SK-N-SH treated with all-trans-retinoic acid at 6 μM for 48 hours (cell line): Measurements from ENCODE around the gene LRRFIP1.

ENCODE experiments used
- ATAC-seq: fragments of 200-7000 bp; cut with Tn5 transposase; 3 replicates; pipeline ENCODE4 v1.9.1; 2020; ENCODE audit warnings: mild to moderate bottlenecking, moderate library complexity
- ARNTL ChIP-seq: fragments of 450-650 bp; formaldehyde crosslinking; IDR thresholded peaks from 2 replicates; pipeline ENCODE4 v1.5.0; 2020; ENCODE audit warnings: low read depth, mild to moderate bottlenecking, moderate library complexity, borderline replicate concordance
- BACH2 ChIP-seq: fragments of 250-450 bp; sonication (Bioruptor Pico); IDR thresholded peaks from 2 replicates; pipeline ENCODE4 v1.9.0; 2021; ENCODE audit warnings: mild to moderate bottlenecking, borderline replicate concordance
- CREB5 ChIP-seq: fragments of 250-450 bp; sonication (Bioruptor Pico); IDR thresholded peaks from 2 replicates; pipeline ENCODE4 v1.5.1; 2020; ENCODE audit warnings: low read depth, mild to moderate bottlenecking, moderate library complexity
- CSDC2 ChIP-seq: fragments of 250-450 bp; sonication (Bioruptor Pico); IDR thresholded peaks from 2 replicates; pipeline ENCODE4 v1.5.0; 2020; ENCODE audit warnings: mild to moderate bottlenecking, moderate library complexity
- ESRRG ChIP-seq: fragments of 250-450 bp; sonication (Bioruptor Pico); IDR thresholded peaks from 2 replicates; pipeline ENCODE4 v1.6.1; 2021; ENCODE audit warnings: mild to moderate bottlenecking
- GLIS3 ChIP-seq: fragments of 250-450 bp; sonication (Bioruptor Pico); IDR thresholded peaks from 2 replicates; pipeline ENCODE4 v1.5.0; 2020; ENCODE audit warnings: mild to moderate bottlenecking, moderate library complexity
- ISL1 ChIP-seq: fragments of 250-450 bp; sonication (Bioruptor Pico); IDR thresholded peaks from 2 replicates; pipeline ENCODE4 v2.1.2; 2022; ENCODE audit warnings: mild to moderate bottlenecking, moderate library complexity
- OSR1 ChIP-seq: fragments of 250-450 bp; sonication (Bioruptor Pico); IDR thresholded peaks from 2 replicates; pipeline ENCODE4 v1.8.0; 2022; ENCODE audit warnings: moderate library complexity, mild to moderate bottlenecking, inconsistent platforms
- POU6F1 ChIP-seq: fragments of 250-450 bp; sonication (Bioruptor Pico); IDR thresholded peaks from 2 replicates; pipeline ENCODE4 v1.8.0; 2021; ENCODE audit warnings: low read depth, mild to moderate bottlenecking, moderate library complexity, borderline replicate concordance
- PPARA ChIP-seq: fragments of 250-450 bp; sonication (Bioruptor Pico); IDR thresholded peaks from 2 replicates; pipeline ENCODE4 v1.5.0; 2020; ENCODE audit warnings: mild to moderate bottlenecking, borderline replicate concordance
- RARB ChIP-seq: fragments of 250-450 bp; sonication (Bioruptor Pico); IDR thresholded peaks from 2 replicates; pipeline ENCODE4 v1.8.0; 2021; ENCODE audit warnings: mild to moderate bottlenecking, moderate library complexity
- SNAI2 ChIP-seq: fragments of 250-450 bp; sonication (Bioruptor Pico); IDR thresholded peaks from 2 replicates; pipeline ENCODE4 v1.5.0; 2020; ENCODE audit warnings: mild to moderate bottlenecking, moderate library complexity
- TCF4 ChIP-seq: fragments of 250-450 bp; sonication (Bioruptor Pico); IDR thresholded peaks from 2 replicates; pipeline ENCODE4 v1.8.0; 2021; ENCODE audit warnings: mild to moderate bottlenecking, moderate library complexity, borderline replicate concordance
- TOX ChIP-seq: fragments of 250-450 bp; sonication (Bioruptor Pico); IDR thresholded peaks from 2 replicates; pipeline ENCODE4 v1.8.0; 2021; ENCODE audit warnings: mild to moderate bottlenecking, moderate library complexity, borderline replicate concordance
- ZFP3 ChIP-seq: fragments of 250-450 bp; sonication (Bioruptor Pico); IDR thresholded peaks from 2 replicates; pipeline ENCODE4 v1.5.0; 2020; ENCODE audit warnings: mild to moderate bottlenecking, moderate library complexity
- ZFP30 ChIP-seq: fragments of 450-650 bp; formaldehyde crosslinking; IDR thresholded peaks from 2 replicates; pipeline ENCODE4 v1.5.0; 2022; ENCODE audit warnings: mild to moderate bottlenecking, moderate library complexity
- ZNF565 ChIP-seq: fragments of 450-650 bp; formaldehyde crosslinking; conservative IDR thresholded peaks from 2 replicates; pipeline ENCODE4 v1.5.0; 2020; ENCODE audit warnings: low read depth, mild to moderate bottlenecking, moderate library complexity
- ZNF70 ChIP-seq: fragments of 450-650 bp; formaldehyde crosslinking; IDR thresholded peaks from 2 replicates; pipeline ENCODE4 v1.5.0; 2020; ENCODE audit warnings: mild to moderate bottlenecking, moderate library complexity
- TF ChIP-seq, protein P1 (sequence below): fragments of 250-450 bp; sonication (Bioruptor Pico); IDR thresholded peaks from 2 replicates; pipeline ENCODE4 v1.5.0; 2020; ENCODE audit warnings: mild to moderate bottlenecking, moderate library complexity
- TF ChIP-seq, protein P2 (sequence below): fragments of 250-450 bp; sonication (Bioruptor Pico); IDR thresholded peaks from 2 replicates; pipeline ENCODE4 v1.5.1; 2021; ENCODE audit warnings: mild to moderate bottlenecking, moderate library complexity
- TF ChIP-seq, protein P3 (sequence below): fragments of 250-450 bp; sonication (Bioruptor Pico); IDR thresholded peaks from 2 replicates; pipeline ENCODE4 v1.8.0; 2020; ENCODE audit warnings: mild to moderate bottlenecking, moderate library complexity, borderline replicate concordance

The LRRFIP1 gene

GRCh38 chr2:237696461-237696860 lies 69.1 kb downstream of the LRRFIP1 start:
- ATAC-seq = no peak
- no peak for TF ChIP-seq POU6F1 (CRISPR knock-in tag)
- no peak for TF ChIP-seq TCF4
- TF ChIP-seq, protein P1, sequence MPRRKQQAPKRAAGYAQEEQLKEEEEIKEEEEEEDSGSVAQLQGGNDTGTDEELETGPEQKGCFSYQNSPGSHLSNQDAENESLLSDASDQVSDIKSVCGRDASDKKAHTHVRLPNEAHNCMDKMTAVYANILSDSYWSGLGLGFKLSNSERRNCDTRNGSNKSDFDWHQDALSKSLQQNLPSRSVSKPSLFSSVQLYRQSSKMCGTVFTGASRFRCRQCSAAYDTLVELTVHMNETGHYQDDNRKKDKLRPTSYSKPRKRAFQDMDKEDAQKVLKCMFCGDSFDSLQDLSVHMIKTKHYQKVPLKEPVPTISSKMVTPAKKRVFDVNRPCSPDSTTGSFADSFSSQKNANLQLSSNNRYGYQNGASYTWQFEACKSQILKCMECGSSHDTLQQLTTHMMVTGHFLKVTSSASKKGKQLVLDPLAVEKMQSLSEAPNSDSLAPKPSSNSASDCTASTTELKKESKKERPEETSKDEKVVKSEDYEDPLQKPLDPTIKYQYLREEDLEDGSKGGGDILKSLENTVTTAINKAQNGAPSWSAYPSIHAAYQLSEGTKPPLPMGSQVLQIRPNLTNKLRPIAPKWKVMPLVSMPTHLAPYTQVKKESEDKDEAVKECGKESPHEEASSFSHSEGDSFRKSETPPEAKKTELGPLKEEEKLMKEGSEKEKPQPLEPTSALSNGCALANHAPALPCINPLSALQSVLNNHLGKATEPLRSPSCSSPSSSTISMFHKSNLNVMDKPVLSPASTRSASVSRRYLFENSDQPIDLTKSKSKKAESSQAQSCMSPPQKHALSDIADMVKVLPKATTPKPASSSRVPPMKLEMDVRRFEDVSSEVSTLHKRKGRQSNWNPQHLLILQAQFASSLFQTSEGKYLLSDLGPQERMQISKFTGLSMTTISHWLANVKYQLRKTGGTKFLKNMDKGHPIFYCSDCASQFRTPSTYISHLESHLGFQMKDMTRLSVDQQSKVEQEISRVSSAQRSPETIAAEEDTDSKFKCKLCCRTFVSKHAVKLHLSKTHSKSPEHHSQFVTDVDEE (CRISPR knock-in tag) = no peak
- no peak for TF ChIP-seq ZFP3 (CRISPR knock-in tag)

- 0 out of 2 replicates have a peak, but pooled peaks have one; percentile 41 for TF ChIP-seq ZFP3 (CRISPR knock-in tag)
- TF ChIP-seq TCF4 = no peak
- no peak for ATAC-seq
These were observed 70.4 kb downstream of the LRRFIP1 start for GRCh38 chr2:237697586-237698357.

DNA sequence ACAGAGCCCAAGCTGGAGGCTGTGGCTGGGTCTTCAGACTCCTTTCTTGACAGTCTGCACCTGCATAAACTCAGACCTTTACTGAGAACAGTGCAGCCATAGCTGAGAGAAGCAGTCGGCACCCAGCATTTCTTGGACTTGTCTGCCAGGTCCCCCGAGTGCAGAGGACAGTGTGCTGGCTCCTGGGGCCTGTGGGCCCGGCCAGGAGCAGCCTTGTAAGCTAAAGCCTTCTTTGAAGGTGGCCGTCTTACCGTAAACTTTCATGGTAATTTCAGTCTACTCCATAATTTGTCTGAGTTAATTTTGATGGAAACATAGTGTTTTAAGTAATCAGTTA lies 70.9 kb downstream of the LRRFIP1 start:
- TF ChIP-seq ISL1 (CRISPR knock-in tag) (no peak), ZNF565 (CRISPR knock-in tag) (no peak), ESRRG (no peak), ARNTL (CRISPR knock-in tag) (no peak), CREB5 (CRISPR knock-in tag) (no peak), POU6F1 (CRISPR knock-in tag) (no peak), PPARA (no peak), RARB (CRISPR knock-in tag) (no peak), TOX (CRISPR knock-in tag) (no peak), ZFP3 (CRISPR knock-in tag) (no peak), BACH2 (CRISPR knock-in tag) (no peak), ZFP30 (CRISPR knock-in tag) (no peak), ZNF70 (CRISPR knock-in tag) (no peak), OSR1 (CRISPR knock-in tag) (no peak), SNAI2 (no peak), TCF4 (no peak), GLIS3 (CRISPR knock-in tag) (no peak), CSDC2 (CRISPR knock-in tag) (no peak)
- TF ChIP-seq, protein P2, sequence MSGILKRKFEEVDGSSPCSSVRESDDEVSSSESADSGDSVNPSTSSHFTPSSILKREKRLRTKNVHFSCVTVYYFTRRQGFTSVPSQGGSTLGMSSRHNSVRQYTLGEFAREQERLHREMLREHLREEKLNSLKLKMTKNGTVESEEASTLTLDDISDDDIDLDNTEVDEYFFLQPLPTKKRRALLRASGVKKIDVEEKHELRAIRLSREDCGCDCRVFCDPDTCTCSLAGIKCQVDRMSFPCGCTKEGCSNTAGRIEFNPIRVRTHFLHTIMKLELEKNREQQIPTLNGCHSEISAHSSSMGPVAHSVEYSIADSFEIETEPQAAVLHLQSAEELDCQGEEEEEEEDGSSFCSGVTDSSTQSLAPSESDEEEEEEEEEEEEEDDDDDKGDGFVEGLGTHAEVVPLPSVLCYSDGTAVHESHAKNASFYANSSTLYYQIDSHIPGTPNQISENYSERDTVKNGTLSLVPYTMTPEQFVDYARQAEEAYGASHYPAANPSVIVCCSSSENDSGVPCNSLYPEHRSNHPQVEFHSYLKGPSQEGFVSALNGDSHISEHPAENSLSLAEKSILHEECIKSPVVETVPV (CRISPR knock-in tag) = no peak
- TF ChIP-seq, protein P3, sequence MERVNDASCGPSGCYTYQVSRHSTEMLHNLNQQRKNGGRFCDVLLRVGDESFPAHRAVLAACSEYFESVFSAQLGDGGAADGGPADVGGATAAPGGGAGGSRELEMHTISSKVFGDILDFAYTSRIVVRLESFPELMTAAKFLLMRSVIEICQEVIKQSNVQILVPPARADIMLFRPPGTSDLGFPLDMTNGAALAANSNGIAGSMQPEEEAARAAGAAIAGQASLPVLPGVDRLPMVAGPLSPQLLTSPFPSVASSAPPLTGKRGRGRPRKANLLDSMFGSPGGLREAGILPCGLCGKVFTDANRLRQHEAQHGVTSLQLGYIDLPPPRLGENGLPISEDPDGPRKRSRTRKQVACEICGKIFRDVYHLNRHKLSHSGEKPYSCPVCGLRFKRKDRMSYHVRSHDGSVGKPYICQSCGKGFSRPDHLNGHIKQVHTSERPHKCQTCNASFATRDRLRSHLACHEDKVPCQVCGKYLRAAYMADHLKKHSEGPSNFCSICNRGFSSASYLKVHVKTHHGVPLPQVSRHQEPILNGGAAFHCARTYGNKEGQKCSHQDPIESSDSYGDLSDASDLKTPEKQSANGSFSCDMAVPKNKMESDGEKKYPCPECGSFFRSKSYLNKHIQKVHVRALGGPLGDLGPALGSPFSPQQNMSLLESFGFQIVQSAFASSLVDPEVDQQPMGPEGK (CRISPR knock-in tag) = no peak
- ATAC-seq = no peak
